Measurements from ENCODE around the gene SERINC1.
"Not testable (repeated sequence)": the region's sequence is repeated elsewhere in the genome, so short reads cannot be mapped to it uniquely, and the experiment has no call there.

Gene SERINC1

GRCh38 chr6:122471107-122472021, at the start of gene SERINC1:
TSS of gene SERINC1 (minus strand) at chr6:122471807. CDS start at chr6:122471737, 70 bp downstream.
- DNase-seq (ENCODE audit: low spot score), result peak; percentile 85

- DNase-seq (ENCODE audit: low spot score), result no peak
Observed at GRCh38 chr6:122511193-122511924, 39.8 kb upstream of the SERINC1 start.

- not testable (repeated sequence) for DNase-seq (ENCODE audit: low spot score)
Observed at GRCh38 chr6:122505170-122505569, 33.6 kb upstream of the SERINC1 start.

GRCh38 chr6:122501475-122501874, 29.9 kb upstream of the SERINC1 start:
- DNase-seq (ENCODE audit: low spot score), result no peak

GRCh38 chr6:122495612-122496011, 24.0 kb upstream of the SERINC1 start:
- no peak for DNase-seq (ENCODE audit: low spot score)

GRCh38 chr6:122494665-122495272, 23.2 kb upstream of the SERINC1 start:
- no peak for DNase-seq (ENCODE audit: low spot score)

GRCh38 chr6:122491919-122492555, 20.4 kb upstream of the SERINC1 start:
- DNase-seq (ENCODE audit: low spot score), result peak; percentile 61

GRCh38 chr6:122490607-122491006, 19.0 kb upstream of the SERINC1 start:
- DNase-seq (ENCODE audit: low spot score), result no peak

GRCh38 chr6:122484760-122485159, 13.2 kb upstream of the SERINC1 start:
- DNase-seq (ENCODE audit: low spot score), result no peak

- no peak for DNase-seq (ENCODE audit: low spot score)
Observed at GRCh38 chr6:122482750-122483080, 11.1 kb upstream of the SERINC1 start.

GRCh38 chr6:122476131-122476530, 4.5 kb upstream of the SERINC1 start:
- peak; percentile 29 for DNase-seq (ENCODE audit: low spot score)

- no peak for DNase-seq (ENCODE audit: low spot score)
Observed at GRCh38 chr6:122472022-122472340, 374 bp upstream of the SERINC1 start.

- no peak for DNase-seq (ENCODE audit: low spot score)
Observed at GRCh38 chr6:122461885-122462284, 9.7 kb downstream of the SERINC1 start.

GRCh38 chr6:122459865-122460416, 11.7 kb downstream of the SERINC1 start:
- not testable (repeated sequence) for DNase-seq (ENCODE audit: low spot score)

GRCh38 chr6:122459240-122459639, 12.4 kb downstream of the SERINC1 start:
- no peak for DNase-seq (ENCODE audit: low spot score)

GRCh38 chr6:122458087-122458486, 13.5 kb downstream of the SERINC1 start:
- DNase-seq (ENCODE audit: low spot score), result no peak

- DNase-seq (ENCODE audit: low spot score), result not testable (repeated sequence)
Observed at GRCh38 chr6:122455116-122455515, 16.5 kb downstream of the SERINC1 start.

GRCh38 chr6:122454673-122455072, 16.9 kb downstream of the SERINC1 start:
- DNase-seq (ENCODE audit: low spot score), result no peak

GRCh38 chr6:122452509-122452908, 19.1 kb downstream of the SERINC1 start:
- DNase-seq (ENCODE audit: low spot score), result no peak

- DNase-seq (ENCODE audit: low spot score), result no peak
Observed at GRCh38 chr6:122449069-122449468, 22.5 kb downstream of the SERINC1 start.

GRCh38 chr6:122445274-122445673, 26.3 kb downstream of the SERINC1 start:
- DNase-seq (ENCODE audit: low spot score), result no peak

- no peak for DNase-seq (ENCODE audit: low spot score)
Observed at GRCh38 chr6:122438975-122439374, 32.6 kb downstream of the SERINC1 start.
